Neuron (in vitro differentiated cells): ENCODE results near the gene MRPL34.

Experiments used
- H2AFZ ChIP-seq: one replicate; pipeline ENCODE4 v1.6.1; 2013; ENCODE audit warnings: low read depth, mild to moderate bottlenecking, inconsistent platforms, low read length, moderate library complexity
- H3K27me3 ChIP-seq: one replicate; pipeline ENCODE4 v1.6.1; 2013; ENCODE audit warnings: low read length; ENCODE audit not compliant: insufficient read depth
- H3K36me3 ChIP-seq: one replicate; pipeline ENCODE4 v1.6.1; 2013; ENCODE audit warnings: low read length; ENCODE audit not compliant: insufficient read depth
- H3K4me1 ChIP-seq: one replicate; pipeline ENCODE4 v1.6.1; 2013; ENCODE audit warnings: low read length; ENCODE audit not compliant: insufficient read depth
- H3K4me3 ChIP-seq: 2 replicates; pipeline ENCODE4 v1.5.1; 2013; ENCODE audit warnings: mild to moderate bottlenecking, low read length, moderate library complexity
- H3K9me3 ChIP-seq: one replicate; pipeline ENCODE4 v1.6.1; 2013; ENCODE audit warnings: low read length

MRPL34 gene

DNA sequence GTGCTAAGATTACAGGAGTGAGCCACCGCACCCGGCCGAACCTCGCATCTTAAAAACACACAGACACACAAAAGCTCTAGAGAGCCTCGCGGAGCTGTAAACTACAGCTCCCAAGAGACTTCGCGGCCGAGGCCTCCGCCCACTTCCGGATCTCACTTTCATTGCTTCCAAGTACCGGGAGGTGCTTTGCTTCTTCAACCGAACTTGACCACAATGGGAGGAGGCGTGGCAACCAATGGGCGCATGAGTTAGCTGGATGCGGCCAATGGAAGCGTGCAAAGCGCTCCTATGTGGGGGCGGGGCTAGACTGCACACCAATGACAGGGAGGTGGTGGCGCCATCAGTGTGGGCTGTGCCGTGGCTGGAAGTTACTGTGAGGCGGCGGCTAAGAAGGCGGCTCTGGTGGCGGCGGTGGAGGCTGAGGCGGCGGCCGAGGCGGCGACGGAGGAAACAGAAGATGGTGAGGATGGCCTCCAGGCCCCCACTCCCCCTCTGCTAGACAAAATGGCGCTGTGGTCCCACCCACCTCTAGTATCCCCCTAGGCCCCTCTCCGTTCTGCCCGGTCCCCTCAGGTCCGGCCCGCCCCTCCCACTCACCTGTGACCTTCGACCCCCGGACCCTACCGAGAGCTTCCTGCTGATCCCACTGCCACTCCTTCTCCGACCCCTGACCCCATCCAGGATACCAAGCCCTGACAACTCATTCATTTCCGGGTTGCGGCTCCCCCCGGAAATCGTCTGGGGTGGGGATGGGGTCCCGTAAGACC is 3.7 kb downstream of the MRPL34 start, which contains the start of gene DDA1:
DDA1 (plus strand) TSS at position 366 of the 767 bp plus-strand sequence; CDS start at position 458, 92 bp downstream.
- H3K36me3 ChIP-seq, result peaks cover 11% of the 10 kb centered on the region
- peak within 1 kb of the TSS; percentile 41 for H2AFZ ChIP-seq
- H3K9me3 ChIP-seq, result no peaks in the 10 kb centered on the region
- peak within 1 kb of the TSS; percentile 73 for H3K4me3 ChIP-seq
- H3K4me1 ChIP-seq, result peaks cover 21% of the 10 kb centered on the region
- no peaks in the 10 kb centered on the region for H3K27me3 ChIP-seq

DNA sequence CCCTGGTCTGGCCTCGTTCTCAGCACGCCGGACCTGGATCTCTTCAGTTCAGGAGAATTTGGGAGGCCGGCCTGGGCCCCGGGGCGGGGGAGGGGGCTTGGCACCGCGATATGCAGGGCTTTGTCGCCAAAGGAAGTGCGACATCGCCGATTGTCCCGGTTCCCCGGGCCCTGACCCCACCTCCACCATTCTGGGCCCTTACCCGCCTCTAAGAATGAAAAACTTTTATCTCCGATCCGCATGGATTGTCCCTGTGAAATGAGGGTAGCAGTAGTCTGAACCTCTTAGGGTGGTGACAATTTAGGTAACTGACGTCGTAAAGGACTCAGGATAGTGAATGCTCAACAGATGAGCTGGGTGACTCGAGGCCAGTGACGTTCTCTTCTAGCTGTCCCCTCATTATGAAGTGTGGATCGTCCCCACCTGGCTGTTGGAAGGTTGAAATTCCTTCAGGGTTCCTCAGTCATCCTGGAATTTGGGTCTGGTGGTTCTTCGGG is 4.3 kb downstream of the MRPL34 start:
- Histone ChIP-seq H3K4me1 (peaks cover 21% of the 10 kb centered on the region), H3K4me3 (peak overlapping the region; percentile 73), H3K36me3 (peaks cover 16% of the 10 kb centered on the region), H2AFZ (peak overlapping the region; percentile 41), H3K9me3 (no peaks in the 10 kb centered on the region), H3K27me3 (no peaks in the 10 kb centered on the region)

DNA sequence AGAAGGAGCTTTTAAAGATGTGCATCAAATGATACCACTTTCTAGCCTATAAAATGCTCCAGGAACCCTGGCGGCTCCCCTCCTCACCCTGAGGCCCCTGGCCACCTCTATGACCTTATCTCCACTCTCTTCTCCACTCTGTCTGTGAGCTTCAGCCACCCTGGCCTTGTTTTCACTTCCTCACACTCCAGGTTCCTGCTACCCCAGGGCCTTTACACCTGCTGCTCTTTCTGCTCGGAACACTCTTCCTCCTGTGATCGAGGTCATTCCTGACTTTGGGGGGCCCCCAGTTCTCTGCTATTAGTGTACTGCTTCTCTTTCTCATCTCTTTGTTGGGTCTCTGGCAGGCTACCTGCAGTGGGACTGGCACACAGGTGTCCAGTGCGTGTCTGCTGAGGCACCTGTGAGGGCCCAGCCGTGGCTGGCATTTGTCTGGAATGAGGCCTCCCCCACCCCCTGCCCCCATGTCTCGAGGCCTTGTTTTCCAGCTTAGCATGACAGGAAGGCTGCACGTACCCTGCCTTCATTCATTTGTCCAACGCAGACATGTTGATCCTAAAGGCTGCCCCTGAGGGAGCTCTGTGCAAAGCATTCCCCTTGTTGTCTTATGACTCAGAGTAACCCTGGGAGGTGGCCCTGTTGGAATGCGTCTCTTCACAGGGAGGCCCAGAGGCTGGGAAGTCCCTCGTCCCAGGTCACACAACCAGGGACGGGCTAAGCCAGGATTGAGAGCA is 6.0 kb downstream of the MRPL34 start:
- no peak overlapping the region for H2AFZ ChIP-seq
- peaks cover 15% of the 10 kb centered on the region for H3K4me1 ChIP-seq
- no peaks in the 10 kb centered on the region for H3K27me3 ChIP-seq
- peaks cover 24% of the 10 kb centered on the region for H3K36me3 ChIP-seq
- H3K4me3 ChIP-seq, result no peak overlapping the region
- no peaks in the 10 kb centered on the region for H3K9me3 ChIP-seq

DNA sequence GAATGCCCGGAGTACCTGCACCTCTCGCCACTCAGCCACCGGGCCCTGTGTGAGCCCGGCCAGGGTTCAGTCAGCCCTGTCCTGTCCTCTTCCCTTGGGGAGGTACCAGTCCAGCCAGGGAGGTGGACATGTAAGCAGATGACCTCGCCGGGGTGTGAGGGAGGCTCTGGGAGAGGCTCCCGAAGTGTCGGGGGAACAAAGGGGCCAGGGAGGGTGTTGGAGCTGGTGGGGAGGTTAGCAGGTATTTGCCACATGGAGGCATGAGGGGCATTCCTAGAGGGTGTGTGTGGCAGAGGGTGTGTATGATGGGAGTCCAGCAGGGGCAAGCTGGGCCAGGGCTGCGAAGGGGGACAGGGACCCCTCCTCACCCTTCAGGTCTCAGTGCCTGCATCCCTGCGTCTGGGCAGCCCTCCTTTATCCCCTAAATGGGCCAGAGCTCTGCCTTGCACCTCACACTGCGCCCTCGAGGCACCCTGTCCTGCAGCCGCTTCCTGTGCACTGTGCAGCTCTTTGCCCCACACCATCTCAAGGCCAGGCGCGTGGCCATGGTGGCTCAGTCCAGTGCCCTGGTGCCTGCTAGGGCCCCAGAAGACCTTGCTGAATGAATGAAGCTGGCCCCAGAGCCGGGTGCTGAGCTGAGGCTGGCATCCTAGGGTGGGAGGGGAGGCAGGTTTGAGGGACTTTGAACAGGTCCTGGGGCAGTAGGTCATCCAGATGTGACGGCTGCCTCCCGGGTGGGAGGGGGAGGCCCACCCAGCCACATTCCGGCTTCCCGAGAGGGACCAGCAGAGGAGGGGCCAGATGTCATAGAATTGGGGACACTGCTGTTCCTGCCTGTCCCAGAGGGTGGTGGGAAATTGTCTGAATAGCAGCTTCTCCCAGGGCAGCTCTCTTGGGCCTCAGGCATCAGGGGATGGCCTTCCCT is 6.8 kb downstream of the MRPL34 start:
- no peak overlapping the region for H2AFZ ChIP-seq
- peaks cover 12% of the 10 kb centered on the region for H3K4me1 ChIP-seq
- H3K4me3 ChIP-seq, result no peak overlapping the region
- peaks cover 26% of the 10 kb centered on the region for H3K36me3 ChIP-seq
- no peaks in the 10 kb centered on the region for H3K9me3 ChIP-seq
- H3K27me3 ChIP-seq, result no peaks in the 10 kb centered on the region

DNA sequence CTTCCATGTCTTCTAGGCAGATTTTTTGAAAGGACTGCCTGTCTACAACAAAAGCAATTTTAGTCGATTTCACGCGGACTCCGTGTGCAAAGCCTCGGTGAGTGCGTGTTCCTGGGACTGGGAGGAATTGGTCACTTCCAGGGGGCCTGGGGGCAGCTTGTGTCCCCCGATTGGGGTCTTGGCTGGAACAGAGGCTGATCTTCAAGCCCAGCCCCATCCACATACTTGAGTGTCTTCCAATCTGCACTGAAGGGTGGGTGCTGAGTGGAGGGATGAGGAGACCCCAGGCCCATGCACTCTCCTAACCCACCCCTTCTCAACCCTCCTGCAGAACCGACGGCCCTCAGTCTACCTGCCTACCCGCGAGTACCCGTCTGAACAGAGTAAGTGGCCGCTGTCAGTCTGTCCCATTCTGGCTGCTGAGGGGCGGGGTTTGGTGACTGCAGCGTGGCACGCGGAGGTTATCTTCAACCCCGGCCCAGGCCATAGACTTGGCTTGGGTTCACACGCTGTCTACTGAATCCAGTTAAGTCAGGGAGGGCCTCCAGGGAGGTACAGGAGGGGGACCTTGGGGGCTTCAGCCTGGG is 8.4 kb downstream of the MRPL34 start:
- peaks cover 12% of the 10 kb centered on the region for H3K4me1 ChIP-seq
- peaks cover 28% of the 10 kb centered on the region for H3K36me3 ChIP-seq
- H3K4me3 ChIP-seq, result no peak overlapping the region
- H3K27me3 ChIP-seq, result no peaks in the 10 kb centered on the region
- no peaks in the 10 kb centered on the region for H3K9me3 ChIP-seq
- no peak overlapping the region for H2AFZ ChIP-seq

DNA sequence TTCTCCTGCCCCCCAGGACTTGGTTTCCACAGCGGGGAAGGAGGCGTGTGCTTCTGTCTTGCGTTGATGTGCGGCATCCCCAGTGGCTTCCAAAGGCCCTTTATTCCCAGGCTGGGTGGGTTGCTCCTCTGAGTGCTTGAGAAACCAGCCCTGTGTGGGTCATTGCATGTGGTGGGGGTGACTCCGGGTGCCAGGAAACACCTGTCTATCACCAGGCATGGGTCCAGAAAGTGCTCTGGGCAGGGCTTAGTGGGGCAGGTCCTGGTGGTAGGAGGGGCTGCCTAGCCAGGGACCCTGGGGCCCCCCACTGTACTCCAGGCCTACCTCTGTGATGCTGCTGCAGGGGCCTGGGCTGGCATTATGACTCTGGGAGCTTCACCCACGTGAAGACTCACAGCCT is 13.3 kb downstream of the MRPL34 start:
- H2AFZ ChIP-seq, result no peak overlapping the region
- no peaks in the 10 kb centered on the region for H3K9me3 ChIP-seq
- no peaks in the 10 kb centered on the region for H3K4me1 ChIP-seq
- no peak overlapping the region for H3K4me3 ChIP-seq
- peaks cover 45% of the 10 kb centered on the region for H3K36me3 ChIP-seq
- no peaks in the 10 kb centered on the region for H3K27me3 ChIP-seq

DNA sequence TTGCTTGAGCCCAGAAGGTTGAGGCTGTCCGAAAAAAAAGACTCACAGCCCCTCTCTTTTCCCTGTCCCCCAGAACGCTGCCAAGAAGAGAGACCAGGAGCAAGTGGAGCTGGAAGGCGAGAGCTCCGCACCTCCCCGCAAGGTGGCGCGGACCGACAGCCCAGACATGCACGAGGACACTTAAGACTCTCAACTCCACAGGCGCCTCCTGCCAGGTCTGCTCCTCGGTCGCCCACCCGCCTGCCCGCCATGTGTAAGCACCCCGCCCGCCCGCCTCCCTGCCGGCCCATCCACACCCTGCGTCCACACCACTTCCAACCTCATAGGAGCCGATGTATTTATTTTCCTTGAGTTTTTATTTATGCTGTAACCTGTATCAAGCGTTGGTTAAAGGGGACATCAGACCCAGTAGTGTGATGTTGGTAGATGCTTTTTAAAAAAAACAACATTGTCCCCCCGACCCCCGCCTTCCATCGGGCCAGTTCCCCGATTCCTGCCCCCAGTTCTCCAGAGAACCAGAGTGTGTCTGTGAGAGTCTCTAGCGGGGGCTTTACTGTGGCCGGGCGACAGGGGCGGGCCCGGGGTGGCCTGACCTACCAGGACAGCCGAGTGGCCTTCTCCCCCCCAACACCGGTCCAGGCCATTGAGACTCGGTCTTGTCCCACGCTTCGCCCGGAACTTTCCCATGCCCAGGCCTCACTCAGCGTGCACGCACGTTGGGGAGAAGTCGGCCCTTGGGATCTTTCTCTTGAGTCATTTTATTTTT is 14.0 kb downstream of the MRPL34 start:
- Histone ChIP-seq H3K4me1 (no peaks in the 10 kb centered on the region), H3K4me3 (no peak overlapping the region), H3K36me3 (peaks cover 45% of the 10 kb centered on the region), H3K9me3 (no peaks in the 10 kb centered on the region), H2AFZ (no peak overlapping the region), H3K27me3 (no peaks in the 10 kb centered on the region)

DNA sequence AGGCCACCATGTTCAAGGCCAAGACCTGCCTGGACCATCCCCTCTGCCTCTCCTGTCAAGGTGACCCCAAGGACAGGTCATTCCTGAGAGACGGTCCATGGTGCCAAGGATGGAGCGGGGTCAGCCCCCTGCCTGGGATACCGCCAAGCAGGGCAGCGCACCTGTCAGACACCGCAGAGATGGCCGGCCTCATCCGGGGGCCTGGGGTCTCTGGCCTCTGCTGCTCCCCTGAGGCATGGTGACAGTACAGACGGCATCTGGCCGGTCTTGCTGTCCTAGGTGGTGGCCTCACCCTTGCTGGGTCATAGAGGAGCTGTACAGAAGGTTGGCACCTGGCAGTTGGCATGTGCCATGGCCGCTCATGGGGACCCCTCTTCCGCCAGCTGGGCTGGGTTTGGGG is 14.8 kb downstream of the MRPL34 start:
- no peaks in the 10 kb centered on the region for H3K4me1 ChIP-seq
- H3K9me3 ChIP-seq, result no peaks in the 10 kb centered on the region
- no peak overlapping the region for H3K4me3 ChIP-seq
- peaks cover 48% of the 10 kb centered on the region for H3K36me3 ChIP-seq
- no peaks in the 10 kb centered on the region for H3K27me3 ChIP-seq
- H2AFZ ChIP-seq, result no peak overlapping the region

DNA sequence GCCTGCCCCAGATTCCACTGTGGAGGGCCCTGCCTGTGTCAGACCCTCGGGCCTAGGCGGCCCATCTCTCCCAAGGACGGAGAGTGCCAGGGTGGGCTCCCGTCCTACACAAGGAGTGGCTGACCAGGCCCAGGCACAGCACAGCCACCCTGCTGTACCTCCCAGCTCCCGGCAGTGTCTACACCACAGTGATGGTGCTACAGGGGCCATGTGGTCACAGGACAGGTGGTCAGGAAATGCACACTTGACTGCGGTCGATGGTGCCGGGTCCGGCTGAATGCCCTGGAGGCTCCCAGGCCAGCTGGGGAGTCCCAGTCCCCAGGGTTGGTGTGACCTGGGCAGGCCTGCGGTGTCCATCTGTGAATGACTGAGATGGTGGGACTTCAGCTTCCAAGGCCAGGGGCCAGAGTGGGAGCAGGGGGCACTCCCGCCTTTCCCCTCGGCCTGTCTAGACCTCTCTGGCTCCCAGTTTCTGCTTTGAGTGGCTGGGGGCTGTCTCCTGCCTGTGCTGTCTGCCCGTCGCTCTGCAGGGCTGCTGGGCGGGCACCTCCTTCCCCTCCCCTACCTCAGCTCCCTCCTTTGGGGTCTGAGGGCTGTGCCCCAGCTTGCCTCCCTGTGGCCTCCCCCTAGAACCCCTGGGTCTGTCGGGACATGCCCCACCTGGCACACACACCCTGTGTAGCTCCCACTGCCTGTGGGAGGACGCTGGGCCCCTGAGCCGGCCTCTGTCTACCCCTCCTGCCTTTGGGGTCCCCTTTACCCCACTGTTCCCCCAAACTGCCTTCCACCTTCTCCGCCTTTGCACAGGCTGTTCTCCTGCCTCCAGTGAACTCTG is 16.2 kb downstream of the MRPL34 start:
- Histone ChIP-seq H2AFZ (no peak overlapping the region), H3K27me3 (no peaks in the 10 kb centered on the region), H3K4me1 (no peaks in the 10 kb centered on the region), H3K4me3 (no peak overlapping the region), H3K9me3 (no peaks in the 10 kb centered on the region), H3K36me3 (peaks cover 50% of the 10 kb centered on the region)

DNA sequence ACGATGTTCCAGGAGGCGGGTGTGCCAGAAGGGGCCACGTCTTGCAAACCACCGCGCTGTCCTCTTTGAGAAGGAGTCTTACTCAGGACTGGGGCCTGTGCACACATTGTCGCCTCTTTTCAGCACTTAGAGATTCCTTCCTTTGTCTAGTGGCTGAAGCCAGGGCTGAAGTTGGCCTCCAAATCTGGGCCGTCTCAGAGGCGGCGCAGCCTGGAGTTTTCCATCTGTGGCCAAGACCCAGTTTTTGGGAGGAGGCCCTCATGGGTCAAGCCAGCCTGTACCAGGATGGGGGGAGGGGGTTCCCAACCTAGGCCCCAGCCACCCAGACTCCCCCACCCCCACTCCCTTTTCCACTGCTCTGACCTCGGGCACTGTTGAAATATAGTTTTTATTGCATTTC is 17.2 kb downstream of the MRPL34 start:
- Histone ChIP-seq H3K9me3 (no peaks in the 10 kb centered on the region), H3K4me1 (no peaks in the 10 kb centered on the region), H3K36me3 (peaks cover 58% of the 10 kb centered on the region), H2AFZ (no peak overlapping the region), H3K27me3 (no peaks in the 10 kb centered on the region), H3K4me3 (no peak overlapping the region)

DNA sequence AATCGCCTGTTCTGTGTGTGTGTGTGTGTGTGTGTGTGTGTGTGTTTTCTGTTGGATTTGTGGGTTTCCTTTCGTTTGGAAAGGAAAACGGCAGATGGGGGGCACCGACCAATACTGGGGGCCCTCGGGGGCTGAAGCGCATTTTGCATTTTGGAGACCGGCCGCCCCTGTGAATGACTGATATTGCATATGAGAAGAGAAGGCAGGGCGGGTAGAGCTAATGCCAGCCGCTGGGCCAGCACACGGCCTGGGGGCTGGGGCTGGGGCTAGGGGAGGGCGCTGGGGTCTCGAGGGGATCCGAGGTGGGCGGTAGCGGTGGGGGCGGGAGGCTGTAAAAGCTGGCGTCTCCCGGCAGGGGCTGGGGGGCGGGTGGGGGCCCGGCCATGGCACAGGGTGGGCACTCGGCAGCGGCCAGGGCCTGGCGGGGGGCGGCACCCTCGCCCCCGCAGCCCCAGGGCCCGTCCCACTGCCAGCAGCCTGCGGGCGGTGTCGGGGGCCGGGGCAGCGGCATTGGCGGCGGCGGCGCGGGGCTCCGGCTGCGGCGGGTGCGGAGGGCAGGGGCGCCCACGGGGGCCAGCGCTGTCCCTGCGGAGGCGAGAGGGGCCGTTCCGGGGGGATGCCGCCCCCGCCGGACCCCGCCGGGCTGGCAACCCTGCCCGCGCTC is 17.8 kb downstream of the MRPL34 start:
- no peak overlapping the region for H3K4me3 ChIP-seq
- no peaks in the 10 kb centered on the region for H3K9me3 ChIP-seq
- peaks cover 62% of the 10 kb centered on the region for H3K36me3 ChIP-seq

More for the DNA sequence above, 17.8 kb downstream of the MRPL34 start:
- H3K27me3 ChIP-seq, result no peaks in the 10 kb centered on the region
- H3K4me1 ChIP-seq, result no peaks in the 10 kb centered on the region
- H2AFZ ChIP-seq, result no peak overlapping the region
